Activated CD4-positive, CD25-positive, alpha-beta regulatory T cell treated with anti-CD3 and anti-CD28 coated beads, Interleukin-2, amount 50 U/mL, for 16 hours (primary cell): ENCODE data around the gene PLCD3.

ENCODE experiments used
- DNase-seq: peaks from one replicate; pipeline ENCODE4 v3.0.0-alpha.2; 2020; ENCODE audit warnings: low read depth, low spot score

PLCD3 gene

DNA sequence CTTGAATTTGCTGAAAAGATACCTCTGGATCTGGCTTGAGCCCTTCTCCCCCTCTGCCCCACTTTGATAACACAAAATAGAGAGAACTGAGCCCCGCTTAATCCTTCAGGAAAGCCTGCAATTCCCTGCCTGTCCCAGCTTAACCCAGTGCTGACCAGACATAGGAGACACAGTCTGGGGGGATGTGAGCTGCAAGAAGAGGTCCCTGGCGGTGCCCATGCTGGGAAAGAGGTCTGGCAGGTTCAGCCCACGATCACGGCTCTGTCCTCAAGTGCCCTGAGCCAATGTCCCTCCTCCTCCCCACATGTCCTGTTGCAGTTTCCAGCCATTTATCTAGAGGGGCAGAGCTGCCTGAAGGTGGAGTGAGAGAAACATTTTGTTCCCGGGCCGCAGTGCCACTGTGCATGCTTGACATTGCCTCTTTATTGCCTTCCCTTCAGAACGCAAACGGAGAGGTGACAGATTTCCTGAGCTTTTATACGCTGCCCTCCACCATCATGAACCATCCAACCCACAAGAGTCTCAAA, 29.0 kb downstream of the PLCD3 start:
- DNase-seq: no peak

DNA sequence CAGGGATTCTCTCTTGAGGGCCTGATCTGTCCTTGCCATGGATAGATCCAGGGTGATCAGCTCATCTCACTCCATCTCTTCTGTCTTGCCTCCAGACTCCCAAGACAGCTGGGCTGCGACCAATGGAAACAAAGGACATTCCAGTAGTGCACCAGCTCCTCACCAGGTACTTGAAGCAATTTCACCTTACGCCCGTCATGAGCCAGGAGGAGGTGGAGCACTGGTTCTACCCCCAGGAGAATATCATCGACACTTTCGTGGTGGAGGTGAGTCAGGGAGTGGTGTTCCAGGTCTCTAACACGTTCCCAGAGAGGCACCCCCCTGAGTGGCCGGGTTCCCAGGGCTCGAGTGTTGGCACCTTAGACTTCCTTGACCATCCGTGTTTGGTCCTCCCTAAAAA, 29.5 kb downstream of the PLCD3 start:
- DNase-seq: no peak

DNA sequence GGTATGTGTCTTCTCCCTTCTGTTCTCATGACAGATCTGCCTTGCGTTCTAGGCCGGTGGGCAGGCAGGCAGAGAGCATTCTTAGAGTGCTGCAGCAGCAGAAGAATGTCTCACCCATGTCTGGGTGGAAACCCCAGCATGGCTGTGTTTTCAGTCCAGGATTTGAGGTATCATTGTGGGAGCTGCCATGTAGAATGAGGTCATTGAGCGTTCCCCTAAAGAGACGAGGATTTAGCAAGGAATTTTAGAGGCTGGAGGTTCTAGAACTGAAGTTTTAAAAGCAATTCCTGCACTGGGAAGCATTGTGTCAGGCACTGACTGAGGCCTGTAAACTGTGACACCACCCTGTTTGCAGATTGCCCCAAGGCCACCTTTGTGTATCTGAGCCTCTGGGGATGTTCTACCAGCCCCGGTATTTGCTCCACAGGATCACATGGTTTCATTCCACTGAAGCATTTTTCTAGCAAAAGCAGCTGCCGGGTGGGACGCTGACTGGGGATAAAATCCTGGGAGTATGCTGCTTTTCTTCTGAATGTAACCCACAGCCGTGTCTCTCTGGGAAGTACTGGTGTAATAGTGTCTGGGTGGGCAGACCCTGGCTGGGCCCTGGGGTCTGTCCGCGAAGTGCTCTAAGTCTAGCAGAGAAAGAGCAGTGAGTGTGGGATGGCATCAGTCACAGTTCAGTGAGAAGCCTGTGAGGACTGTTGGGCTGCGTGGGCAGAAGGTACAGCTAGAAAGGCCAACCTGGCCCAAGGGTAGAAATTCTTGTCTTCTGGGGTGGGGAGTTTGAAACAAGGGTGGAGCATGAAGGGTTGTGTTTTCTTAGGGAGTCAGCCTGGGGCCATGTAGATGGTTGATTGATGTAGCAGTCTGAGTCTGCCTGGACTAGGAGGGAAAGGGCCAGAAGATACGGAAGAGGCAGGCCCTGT, 30.2 kb downstream of the PLCD3 start:
- DNase-seq: no peak

DNA sequence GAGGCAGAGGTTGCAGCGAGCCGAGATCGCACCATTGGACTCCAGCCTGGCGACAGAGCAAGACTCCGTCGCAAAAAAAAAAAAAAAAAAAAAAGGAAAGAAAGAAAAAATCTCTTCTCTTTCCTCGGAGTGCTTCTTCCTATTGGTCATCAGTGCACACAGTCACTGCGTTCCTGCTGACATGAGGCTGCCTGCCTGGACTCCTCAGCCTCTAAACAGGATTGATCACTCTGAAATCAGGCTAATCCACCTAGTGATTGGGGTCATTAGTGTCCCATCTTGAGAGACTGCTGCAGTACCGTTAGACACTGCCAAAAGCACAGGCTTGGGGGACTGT, 30.8 kb downstream of the PLCD3 start:
- DNase-seq: no peak

DNA sequence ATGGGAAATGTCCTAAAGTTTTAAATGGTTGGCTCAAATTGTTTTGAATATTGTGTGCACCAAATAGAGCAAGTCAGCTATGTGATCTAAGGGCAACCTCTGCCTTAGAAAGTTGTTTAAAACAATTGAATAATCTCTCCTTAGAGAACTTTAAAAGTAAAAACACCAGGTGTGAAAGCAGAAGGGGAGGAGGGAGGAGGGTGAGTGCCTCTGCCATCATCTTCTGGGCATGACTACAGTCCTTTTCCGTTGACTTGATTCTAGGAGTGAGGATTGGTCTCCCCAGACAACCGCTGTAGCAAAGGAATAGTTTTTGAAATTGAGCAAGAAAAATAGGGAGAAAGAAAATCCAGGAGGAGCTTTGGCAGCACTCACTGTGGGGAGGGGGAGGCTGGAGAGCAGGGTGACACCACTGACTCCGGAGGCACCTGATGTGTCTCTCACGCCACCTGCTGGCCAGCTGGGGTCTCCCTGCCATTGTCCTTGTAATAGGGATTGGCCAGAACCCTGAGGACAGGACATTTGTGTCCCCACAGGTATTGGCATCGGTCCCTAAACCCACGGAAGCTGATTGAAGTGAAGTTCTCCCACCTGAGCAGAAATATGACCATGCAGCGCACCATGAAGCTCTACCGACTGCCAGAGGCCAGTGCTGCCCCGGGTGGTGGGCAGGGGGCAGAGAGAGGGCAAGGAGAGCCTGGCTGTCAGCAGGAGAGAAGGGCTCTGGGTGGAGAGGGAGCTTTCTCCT, 33.3 kb downstream of the PLCD3 start:
- peak; percentile 35 for DNase-seq

DNA sequence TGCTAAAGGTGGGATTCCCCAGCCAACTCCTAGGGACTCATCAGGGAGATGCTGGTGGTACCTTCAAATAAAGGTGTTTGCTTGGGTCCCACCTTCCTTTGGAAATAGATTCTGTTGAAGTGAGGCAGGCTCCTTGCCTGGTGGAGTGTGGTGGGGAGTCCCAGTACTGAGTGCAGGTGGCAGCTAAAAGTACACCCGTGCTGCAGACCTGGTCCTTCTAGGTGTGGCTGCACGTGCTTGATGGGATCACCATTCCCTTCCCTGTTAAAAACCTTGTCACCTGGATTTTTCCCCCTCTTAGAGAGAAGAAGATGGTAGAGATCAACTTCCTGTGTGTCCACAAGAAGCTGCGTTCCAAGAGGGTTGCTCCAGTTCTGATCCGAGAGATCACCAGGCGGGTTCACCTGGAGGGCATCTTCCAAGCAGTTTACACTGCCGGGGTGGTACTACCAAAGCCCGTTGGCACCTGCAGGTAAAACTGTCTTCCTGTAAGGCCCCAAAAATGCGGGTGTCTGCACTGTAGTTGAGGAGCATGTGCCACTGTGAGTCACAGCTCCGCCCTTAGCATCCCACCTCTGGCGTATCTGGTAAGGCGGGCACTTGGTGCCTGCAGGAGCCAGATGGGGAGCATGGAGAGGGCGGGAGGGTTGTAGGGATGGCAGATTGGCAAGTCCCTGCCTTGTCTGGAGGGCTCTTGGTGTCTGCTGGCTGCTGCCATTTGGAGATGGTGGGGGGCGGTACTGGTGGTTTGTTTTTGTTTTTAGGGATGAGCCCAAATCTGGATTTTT, 34.0 kb downstream of the PLCD3 start:
- DNase-seq: no peak

DNA sequence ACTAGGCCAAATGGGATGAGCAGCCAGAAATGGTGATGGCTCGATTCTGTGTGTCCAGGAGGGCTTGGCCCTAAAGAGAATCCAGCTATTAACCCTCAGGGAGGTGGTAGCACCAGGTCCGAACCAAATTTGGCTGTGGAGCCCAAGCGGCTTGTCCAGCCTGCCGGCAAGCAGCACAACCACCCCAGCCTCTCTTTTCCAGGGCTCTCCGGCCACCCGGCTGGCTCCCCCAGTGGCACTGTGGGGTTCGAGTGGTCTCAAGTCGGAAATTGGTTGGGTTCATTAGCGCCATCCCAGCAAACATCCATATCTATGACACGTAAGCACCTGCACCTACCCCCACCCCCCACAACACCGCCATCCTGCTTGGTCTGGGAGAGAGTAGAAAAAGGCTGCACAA, 35.4 kb downstream of the PLCD3 start:
- no peak for DNase-seq

DNA sequence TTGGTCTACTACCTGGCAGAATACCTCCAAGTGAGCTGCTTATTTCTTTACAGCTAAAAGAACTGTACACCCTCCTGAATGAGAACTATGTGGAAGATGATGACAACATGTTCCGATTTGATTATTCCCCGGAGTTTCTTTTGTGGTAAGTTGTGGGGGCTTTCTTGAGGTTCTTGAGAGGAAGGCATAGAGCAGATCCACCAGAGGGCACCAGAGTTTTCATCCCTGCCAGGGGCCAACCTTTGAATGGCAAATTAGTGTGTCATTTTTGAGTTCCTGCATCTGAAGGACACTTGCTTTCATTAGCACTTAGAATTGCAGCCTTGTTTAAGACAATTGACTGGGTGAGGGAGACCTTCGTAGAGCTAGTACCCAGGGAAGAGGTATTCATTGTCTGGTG, 36.2 kb downstream of the PLCD3 start:
- DNase-seq: no peak

DNA sequence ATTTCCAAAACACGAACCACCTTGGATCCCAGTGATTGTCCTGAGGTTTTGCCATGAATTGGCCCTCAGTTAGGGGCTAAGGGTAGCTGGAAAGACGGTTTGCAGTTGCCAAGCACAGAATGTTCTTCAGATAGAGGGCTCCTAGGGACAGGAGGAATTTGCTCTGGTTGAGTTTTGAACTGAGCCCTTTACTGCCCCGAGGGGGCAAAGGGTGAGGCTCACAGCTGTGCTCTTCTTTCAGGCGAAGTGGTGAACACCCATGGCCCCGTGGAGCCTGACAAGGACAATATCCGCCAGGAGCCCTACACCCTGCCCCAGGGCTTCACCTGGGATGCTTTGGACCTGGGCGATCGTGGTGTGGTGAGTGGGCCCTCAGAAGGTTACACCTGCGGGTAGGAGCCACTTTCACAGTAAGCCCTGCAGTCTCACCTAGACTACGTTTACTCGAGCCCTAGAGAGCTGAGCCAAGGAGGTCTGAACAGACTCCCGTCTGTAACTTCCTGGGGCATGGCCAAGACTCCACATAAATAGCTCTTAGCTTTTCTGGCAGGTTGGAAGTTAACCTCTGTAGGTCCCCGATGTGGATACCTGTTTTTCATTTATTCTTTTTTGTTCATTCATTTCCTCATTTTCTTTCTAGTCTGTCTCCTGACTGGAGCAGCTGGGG, 38.7 kb downstream of the PLCD3 start:
- DNase-seq: no peak

DNA sequence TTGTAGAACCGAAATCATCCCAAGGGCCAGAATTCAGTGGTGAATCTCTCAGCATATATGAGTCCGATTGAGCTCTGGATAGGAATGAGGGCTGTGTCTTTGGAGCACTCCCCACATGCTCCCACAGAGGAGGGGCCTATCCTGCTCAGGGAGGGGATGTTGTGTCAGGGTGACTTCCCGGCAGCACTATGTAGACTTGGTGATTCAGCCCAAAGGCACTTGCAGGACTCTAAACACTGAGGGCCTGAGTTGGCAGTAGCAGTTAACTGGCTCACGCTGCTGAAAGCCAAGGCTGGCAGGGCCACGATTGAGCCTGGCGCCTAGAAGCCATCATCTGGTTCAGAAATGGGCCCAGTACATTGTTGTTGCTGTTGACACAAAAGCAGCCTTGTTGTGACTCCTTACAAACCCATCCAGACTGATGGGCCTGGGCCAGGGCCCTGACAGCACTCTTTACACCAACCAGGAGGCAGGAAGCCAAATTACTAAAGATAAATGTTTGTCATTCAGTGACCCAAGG, 39.3 kb downstream of the PLCD3 start:
- DNase-seq: no peak

DNA sequence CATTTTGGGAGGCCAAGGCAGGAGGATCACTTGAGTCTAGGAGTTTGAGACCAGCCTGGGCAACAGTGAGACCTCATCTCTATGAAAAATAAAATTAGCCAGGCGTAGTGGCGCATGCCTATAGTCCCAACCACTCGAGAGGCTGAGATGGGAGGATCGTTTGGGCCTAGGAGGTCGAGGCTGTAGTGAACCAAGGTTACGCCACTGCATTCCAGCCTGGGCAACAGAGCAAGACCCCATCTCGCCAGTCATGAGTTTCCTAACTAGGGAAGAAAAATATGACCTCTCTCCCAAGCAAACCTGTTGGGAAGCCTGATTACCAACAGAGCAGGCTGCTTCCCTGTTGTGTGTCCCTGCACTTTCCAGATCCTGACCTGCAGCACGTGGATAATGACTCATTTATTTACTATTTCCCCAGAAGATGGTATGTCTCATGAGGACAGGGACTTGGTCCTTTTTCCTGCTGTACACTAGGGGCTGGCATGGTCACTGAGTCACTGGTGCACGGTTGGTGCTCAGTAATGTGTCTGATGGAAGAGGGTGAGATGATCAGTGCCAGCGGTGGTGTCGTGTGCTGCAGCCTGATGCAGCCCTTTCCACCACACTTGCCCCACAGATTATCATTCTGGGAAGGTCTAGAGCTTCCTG, 40.4 kb downstream of the PLCD3 start:
- no peak for DNase-seq

DNA sequence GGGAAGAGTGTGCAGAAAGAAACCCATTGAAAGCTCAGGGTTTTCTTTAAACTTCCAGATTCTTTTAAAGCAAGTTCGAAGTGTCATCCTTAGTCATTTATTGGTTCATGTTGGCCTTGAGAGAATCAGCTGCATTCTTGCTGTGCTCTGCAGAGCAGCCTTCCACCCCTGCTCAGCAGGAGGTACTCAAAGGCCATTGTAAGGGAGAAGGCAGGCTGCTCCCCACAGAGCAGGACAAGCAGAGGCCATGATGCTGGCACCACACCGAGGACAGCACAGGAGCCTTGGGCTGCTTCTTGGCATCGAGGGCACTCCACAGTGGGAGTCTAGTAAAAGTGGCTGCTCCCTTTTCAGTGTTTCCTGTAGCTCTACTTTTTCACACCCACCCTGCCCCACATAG, 41.6 kb downstream of the PLCD3 start:
- DNase-seq: no peak

DNA sequence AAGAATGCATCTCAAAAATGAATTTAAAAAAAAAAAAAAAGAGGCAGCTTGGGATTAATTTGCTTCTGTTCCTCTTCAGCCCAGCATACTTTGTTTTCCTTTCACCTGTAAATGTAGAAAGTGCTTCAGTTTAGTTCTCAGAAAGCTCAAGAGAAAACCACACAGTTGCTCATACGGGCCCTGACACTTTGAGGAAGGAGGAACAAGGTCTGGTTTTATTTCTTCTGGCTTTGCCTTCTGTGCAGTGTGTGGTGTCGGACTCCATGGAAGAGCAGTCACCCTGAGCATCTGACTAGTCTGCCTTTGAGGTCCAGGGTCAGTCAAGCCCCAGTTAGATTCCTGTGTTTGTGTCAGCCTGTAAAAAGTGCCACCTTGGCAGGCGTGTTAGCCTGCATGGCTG, 43.6 kb downstream of the PLCD3 start:
- no peak for DNase-seq

DNA sequence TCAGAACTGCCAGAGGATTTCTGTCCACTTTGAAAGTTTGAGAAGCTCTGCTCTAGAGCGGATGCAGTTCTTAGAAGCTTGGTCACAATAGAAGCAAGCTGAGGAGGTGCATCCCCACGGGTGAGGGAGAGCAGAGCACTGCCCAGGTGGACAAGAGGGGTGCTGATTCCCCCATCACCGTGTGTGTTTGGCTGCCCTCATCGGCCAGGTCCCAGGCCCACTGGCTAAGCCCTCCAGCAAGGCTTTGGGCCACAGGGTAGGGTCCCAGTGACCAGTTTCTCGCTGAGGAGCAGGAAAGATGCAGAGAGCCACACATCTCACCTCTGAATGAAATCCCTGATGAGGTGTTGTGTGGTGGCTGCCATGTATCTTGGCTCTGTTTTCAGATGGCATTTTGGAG, 44.3 kb downstream of the PLCD3 start:
- DNase-seq: no peak

DNA sequence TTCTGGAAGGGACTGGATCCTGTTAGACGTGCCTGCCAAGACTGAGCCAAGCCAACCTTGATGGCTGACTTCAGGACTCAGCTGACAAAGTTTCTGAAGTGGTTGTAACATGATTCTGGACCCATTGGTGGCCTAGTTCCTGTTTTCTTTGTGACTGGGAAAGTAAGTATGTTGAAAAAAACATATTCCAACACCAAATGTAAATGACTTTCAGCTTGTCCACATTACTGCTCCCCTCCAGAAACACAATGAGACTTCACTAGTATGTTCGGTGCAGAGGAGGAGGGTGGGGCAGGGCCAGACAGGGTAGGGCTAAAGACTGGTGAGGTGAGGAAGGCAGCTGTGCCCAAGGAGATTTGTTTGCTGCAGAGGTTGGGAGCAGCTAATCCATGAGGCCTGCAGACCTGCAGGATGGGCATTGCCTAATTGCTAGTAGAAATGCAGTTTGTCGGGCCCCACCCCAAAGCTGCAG, 44.8 kb downstream of the PLCD3 start:
- no peak for DNase-seq

DNA sequence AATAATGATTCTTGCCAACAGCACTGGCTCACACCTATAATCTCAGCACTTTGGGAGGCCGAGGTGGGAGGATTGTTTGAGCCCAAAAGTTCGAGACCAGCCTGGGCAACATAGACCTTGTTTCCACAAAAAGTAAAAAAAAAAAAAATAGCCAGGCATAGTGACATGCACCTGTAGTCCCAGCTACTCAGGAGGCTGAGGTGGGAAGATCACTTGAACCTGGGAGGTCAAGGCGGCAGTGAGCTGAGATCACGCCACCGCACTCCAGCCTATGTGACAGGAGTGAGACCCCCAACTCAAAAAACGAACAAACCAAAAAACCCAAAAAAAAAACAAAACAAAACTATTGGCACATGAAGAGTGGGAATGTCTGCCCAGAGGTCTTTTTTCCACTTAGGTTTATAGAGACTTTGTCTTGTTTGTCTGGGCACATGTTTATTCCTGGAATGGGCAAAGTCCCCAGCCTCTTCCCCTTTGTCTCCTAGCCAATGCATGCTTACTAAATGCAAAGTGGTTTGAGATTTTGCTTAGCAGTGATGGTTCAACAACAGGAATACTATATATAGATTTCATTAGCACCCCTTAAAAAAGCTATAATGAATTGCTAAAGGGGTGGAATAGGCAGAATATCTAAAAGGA, 45.3 kb downstream of the PLCD3 start:
- DNase-seq: no peak

DNA sequence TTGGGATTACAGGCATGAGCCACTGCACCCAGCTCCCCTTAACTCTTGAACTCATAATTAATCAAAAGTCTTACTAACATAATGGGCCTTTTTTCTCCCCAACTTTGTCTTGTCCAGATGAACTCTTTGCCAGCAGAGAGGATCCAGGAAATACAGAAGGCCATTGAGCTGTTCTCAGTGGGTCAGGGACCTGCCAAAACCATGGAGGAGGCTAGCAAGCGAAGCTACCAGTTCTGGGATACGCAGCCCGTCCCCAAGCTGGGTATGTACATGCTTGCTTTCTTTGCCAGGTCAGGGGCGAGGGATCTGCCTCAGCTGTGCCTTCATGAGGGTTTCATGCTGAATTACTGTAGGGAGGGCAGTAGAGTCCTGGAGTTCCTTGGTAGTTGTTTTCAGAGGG, 45.9 kb downstream of the PLCD3 start:
- no peak for DNase-seq

DNA sequence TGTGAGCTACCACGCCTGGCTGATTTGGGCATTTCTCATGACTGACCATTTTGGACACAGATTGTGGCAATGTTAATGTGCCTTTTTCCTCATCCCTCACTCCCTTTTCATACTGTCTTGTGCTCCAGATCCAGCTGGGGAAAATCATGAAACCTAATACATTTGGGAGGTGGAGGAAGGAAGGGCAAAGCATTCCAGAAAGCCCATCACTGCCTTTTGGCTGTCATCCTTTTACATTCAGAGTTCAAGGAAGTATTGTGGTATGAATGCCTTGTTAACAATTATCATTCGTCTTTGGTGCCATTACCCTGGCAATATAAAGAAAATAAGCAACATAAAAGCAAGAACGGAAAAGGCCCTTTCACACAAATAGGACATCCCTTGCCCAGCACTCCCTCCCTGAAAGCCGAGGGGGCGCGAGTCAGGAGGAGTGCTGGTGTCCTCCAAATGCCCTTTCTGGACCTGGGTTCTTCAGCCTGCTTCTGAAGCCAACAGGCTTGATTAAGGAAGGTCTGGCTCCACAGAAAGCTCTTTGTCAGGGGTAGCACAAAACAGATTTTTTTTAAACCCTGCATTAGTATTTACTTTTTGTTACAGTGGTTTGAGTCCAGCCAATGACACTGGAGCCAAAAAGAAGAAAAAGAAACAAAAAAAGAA, 51.1 kb downstream of the PLCD3 start:
- no peak for DNase-seq

DNA sequence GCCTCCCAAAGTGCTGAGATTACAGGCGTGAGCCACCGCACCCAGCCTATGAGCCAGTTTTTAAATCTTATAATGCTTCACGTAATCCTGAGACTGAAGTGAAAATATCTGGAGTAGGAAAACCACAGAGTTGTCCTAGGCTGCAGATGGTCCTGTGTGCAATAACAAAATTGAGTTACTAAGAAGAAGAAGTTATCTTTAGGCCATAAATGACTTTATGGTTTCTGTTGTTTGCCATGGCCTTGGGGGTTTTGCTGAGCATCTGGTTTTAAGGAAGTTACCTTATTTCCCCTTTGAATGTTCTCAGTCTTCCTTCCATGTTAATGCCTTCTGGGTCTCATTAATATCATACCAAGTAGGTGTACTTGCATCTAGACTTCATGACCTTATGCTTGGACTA, 54.7 kb downstream of the PLCD3 start:
- DNase-seq: no peak
